ENCODE measurements around the gene SYT17. TPM values are rescaled to one million over a fixed set of nuclear protein-coding genes. Genes with fewer than 3 reads are reported as not detected.

SYT17 gene
- total and polyA plus RNA-seq, 3 donors from 2014 or later, result 0.75 to 3.7 (median 3.1) TPM

GRCh38 chr16:19126300-19126699, 41.7 kb upstream of the SYT17 start:
- Histone ChIP-seq H3K27ac (no peak overlapping the region), H3K36me3 (ENCODE audit: low read depth, missing control alignments) (no peaks in the 10 kb centered on the region), H3K4me3 (no peak overlapping the region), H3K9me3 (no peaks in the 10 kb centered on the region), H3K27me3 (no peaks in the 10 kb centered on the region), H3K4me1 (no peaks in the 10 kb centered on the region)
- intact Hi-C loops (cut with DNase I; ENCODE audit: low total_unique reads), result no loop called here
- no peak for TF ChIP-seq POLR2A (IDR thresholded peaks at IDR 0.05)
- no peak for TF ChIP-seq CTCF (IDR thresholded peaks at IDR 0.05)
- no peak for DNase-seq

- TF ChIP-seq POLR2A (IDR thresholded peaks at IDR 0.05), result no peak
- TF ChIP-seq CTCF (IDR thresholded peaks at IDR 0.05), result no peak
- Histone ChIP-seq H3K27me3 (no peaks in the 10 kb centered on the region), H3K36me3 (ENCODE audit: low read depth, missing control alignments) (no peaks in the 10 kb centered on the region), H3K4me1 (no peaks in the 10 kb centered on the region), H3K9me3 (no peaks in the 10 kb centered on the region), H3K27ac (no peak overlapping the region), H3K4me3 (no peak overlapping the region)
- intact Hi-C loops (cut with DNase I; ENCODE audit: low total_unique reads), result no loop called here
- no peak for DNase-seq
- WGBS, 2 donors, result 82 to 95% methylated on average over 3 of the region's 3 CpGs
These were observed 40.8 kb upstream of the SYT17 start for GRCh38 chr16:19127205-19127604.

GRCh38 chr16:19127674-19128131, 40.3 kb upstream of the SYT17 start:
- no peak overlapping the region for H3K4me3 ChIP-seq
- H3K9me3 ChIP-seq, result no peaks in the 10 kb centered on the region
- 56 to 79% methylated on average over 3 of the region's 3 CpGs for WGBS, 2 donors
- intact Hi-C loops (cut with DNase I; ENCODE audit: low total_unique reads), result no loop called here
- H3K4me1 ChIP-seq, result no peaks in the 10 kb centered on the region
- H3K27ac ChIP-seq, result no peak overlapping the region
- H3K36me3 ChIP-seq (ENCODE audit: low read depth, missing control alignments), result no peaks in the 10 kb centered on the region
- TF ChIP-seq POLR2A (IDR thresholded peaks at IDR 0.05), result no peak
- TF ChIP-seq CTCF (IDR thresholded peaks at IDR 0.05), result no peak
- no peaks in the 10 kb centered on the region for H3K27me3 ChIP-seq
- no peak for DNase-seq

- Histone ChIP-seq H3K4me3 (no peak overlapping the region), H3K9me3 (no peaks in the 10 kb centered on the region), H3K4me1 (no peaks in the 10 kb centered on the region), H3K36me3 (ENCODE audit: low read depth, missing control alignments) (no peaks in the 10 kb centered on the region), H3K27me3 (no peaks in the 10 kb centered on the region), H3K27ac (no peak overlapping the region)
- TF ChIP-seq CTCF (IDR thresholded peaks at IDR 0.05), result no peak
- TF ChIP-seq POLR2A (IDR thresholded peaks at IDR 0.05), result no peak
- intact Hi-C loops (cut with DNase I; ENCODE audit: low total_unique reads), result no loop called here
- no peak for DNase-seq
- 78 to 79% methylated on average over 7 of the region's 7 CpGs for WGBS, 2 donors
These were observed 39.4 kb upstream of the SYT17 start for GRCh38 chr16:19128454-19129200.

- intact Hi-C loops (cut with DNase I; ENCODE audit: low total_unique reads), result no loop called here
- Histone ChIP-seq H3K27ac (peak overlapping the region in 1 of 2 donors; percentile 65), H3K36me3 (ENCODE audit: low read depth, missing control alignments) (no peaks in the 10 kb centered on the region), H3K27me3 (no peaks in the 10 kb centered on the region), H3K9me3 (no peaks in the 10 kb centered on the region), H3K4me3 (no peak overlapping the region), H3K4me1 (no peaks in the 10 kb centered on the region)
- TF ChIP-seq CTCF (IDR thresholded peaks at IDR 0.05) (no peak), POLR2A (IDR thresholded peaks at IDR 0.05) (no peak)
- 82 to 84% methylated on average over 7 of the region's 7 CpGs for WGBS, 2 donors
- no peak for DNase-seq
These were observed 37.7 kb upstream of the SYT17 start for GRCh38 chr16:19130385-19130784.

All from testis (tissue), 3 donors.